Activated CD8-positive, alpha-beta T cell treated with anti-CD3 and anti-CD28 coated beads, Interleukin-2, amount 10 ng/mL, durations not matched to agents 7 days and 5 days (primary cell): ENCODE measurements around the gene HYCC1. TPM values are rescaled to one million over a fixed set of nuclear protein-coding genes. Genes with fewer than 3 reads are reported as not detected.
"Not testable (repeated sequence)": the region's sequence is repeated elsewhere in the genome, so short reads cannot be mapped to it uniquely, and the experiment has no call there.

Experiments used
- ATAC-seq: fragments of 150-1000 bp; cut with Tn5 transposase; one replicate; pipeline ENCODE4 v1.10.0; 2021; ENCODE audit warnings: moderate library complexity
- CTCF ChIA-PET: fragments of 350-600 bp; sonication (Branson Sonifier 250); formaldehyde crosslinking; loops from one replicate; lab custom pipeline; 2021; ENCODE audit warnings: antibody characterized with exemption; lab: Charles Lee
- POLR2A ChIA-PET: fragments of 350-600 bp; sonication (Branson Sonifier 250); formaldehyde crosslinking; loops from one replicate; lab custom pipeline; 2021; ENCODE audit warnings: antibody characterized with exemption; lab: Charles Lee
- DNase-seq: peaks from one replicate; pipeline ENCODE4 v3.0.0-alpha.2; 2020
- H3K27ac Mint-ChIP-seq: one replicate; pipeline ENCODE4 v1.8.0; 2021; ENCODE audit warnings: mild to moderate bottlenecking, mixed read lengths
- H3K27me3 Mint-ChIP-seq: one replicate; pipeline ENCODE4 v1.8.0; 2021; ENCODE audit warnings: low read depth, mixed read lengths
- H3K36me3 Mint-ChIP-seq: one replicate; pipeline ENCODE4 v1.8.0; 2021; ENCODE audit warnings: low read depth, mixed read lengths
- H3K4me1 Mint-ChIP-seq: one replicate; pipeline ENCODE4 v1.8.0; 2021; ENCODE audit warnings: low read depth, mixed read lengths
- H3K4me3 Mint-ChIP-seq: one replicate; pipeline ENCODE4 v1.8.0; 2021; ENCODE audit warnings: mild to moderate bottlenecking, mixed read lengths
- H3K9me3 Mint-ChIP-seq: one replicate; pipeline ENCODE4 v1.8.0; 2022; ENCODE audit warnings: mixed read lengths; ENCODE audit not compliant: insufficient read depth
- total RNA-seq, 2 experiments: library from RNA; stranded (reverse); gene quantifications; one replicate each; pipeline ENCODE4 v1.2.3, GENCODE V29; 2021

HYCC1 gene
- total RNA-seq, 2 experiments from 2014 or later = 74.2 to 79.6 TPM

GRCh38 chr7:22980422-22980821 lies 33.5 kb downstream of the HYCC1 start:
- ATAC-seq (no peak), DNase-seq (no peak)
- Mint-ChIP-seq H3K4me1 (no peaks in the 10 kb centered on the region), H3K27me3 (no peaks in the 10 kb centered on the region), H3K27ac (no peak overlapping the region), H3K36me3 (peaks cover 43% of the 10 kb centered on the region), H3K4me3 (no peak overlapping the region), H3K9me3 (no peaks in the 10 kb centered on the region)
- CTCF ChIA-PET = no interaction called here
- POLR2A ChIA-PET = interaction anchor here (0.6 kb wide), 1 partner anchor 41 kb away, joined by 3 read pairs; no protein-coding TSS in a partner anchor

GRCh38 chr7:22979861-22980260 lies 34.1 kb downstream of the HYCC1 start:
- DNase-seq (no peak), ATAC-seq (no peak)
- H3K9me3 Mint-ChIP-seq = no peaks in the 10 kb centered on the region
- no peaks in the 10 kb centered on the region for H3K4me1 Mint-ChIP-seq
- H3K36me3 Mint-ChIP-seq = peaks cover 42% of the 10 kb centered on the region
- ChIA-PET POLR2A (no interaction called here), CTCF (no interaction called here)
- H3K4me3 Mint-ChIP-seq = no peak overlapping the region
- H3K27ac Mint-ChIP-seq = no peak overlapping the region
- no peaks in the 10 kb centered on the region for H3K27me3 Mint-ChIP-seq

GRCh38 chr7:22979251-22979650 lies 34.7 kb downstream of the HYCC1 start:
- Mint-ChIP-seq H3K27me3 (no peaks in the 10 kb centered on the region), H3K27ac (no peak overlapping the region), H3K9me3 (no peaks in the 10 kb centered on the region), H3K4me1 (no peaks in the 10 kb centered on the region), H3K4me3 (no peak overlapping the region), H3K36me3 (peaks cover 43% of the 10 kb centered on the region)
- CTCF ChIA-PET = no interaction called here
- POLR2A ChIA-PET = no interaction called here
- ATAC-seq (no peak), DNase-seq (no peak)

GRCh38 chr7:22974636-22975035 lies 39.3 kb downstream of the HYCC1 start:
- H3K27me3 Mint-ChIP-seq, POLR2A ChIA-PET, DNase-seq, H3K4me1 Mint-ChIP-seq, H3K9me3 Mint-ChIP-seq, H3K27ac Mint-ChIP-seq, ATAC-seq, H3K4me3 Mint-ChIP-seq: not testable (repeated sequence)
- H3K36me3 Mint-ChIP-seq = peaks cover 47% of the 10 kb centered on the region
- CTCF ChIA-PET = interaction anchor here (0.9 kb wide), 1 partner anchor 118 kb away, joined by 3 read pairs; no protein-coding TSS in a partner anchor

- no peak overlapping the region for H3K27ac Mint-ChIP-seq
These were observed 41.7 kb downstream of the HYCC1 start for GRCh38 chr7:22972207-22972606.

GRCh38 chr7:22969010-22969431 lies 44.9 kb downstream of the HYCC1 start:
- DNase-seq (no peak), ATAC-seq (no peak)
- Mint-ChIP-seq H3K4me3 (no peak overlapping the region), H3K9me3 (no peaks in the 10 kb centered on the region), H3K36me3 (peaks cover 36% of the 10 kb centered on the region), H3K27me3 (no peaks in the 10 kb centered on the region), H3K27ac (no peak overlapping the region), H3K4me1 (no peaks in the 10 kb centered on the region)
- ChIA-PET POLR2A (interaction anchor here (1.2 kb wide), 1 partner anchor 21 kb away, joined by 3 read pairs; no protein-coding TSS in a partner anchor), CTCF (interaction anchor here (1.2 to 1.7 kb wide), 2 partner anchors 9 to 109 kb away, joined by 3 to 6 read pairs; no protein-coding TSS in a partner anchor)

More at GRCh38 chr7:22972207-22972606, 41.7 kb downstream of the HYCC1 start:
- ATAC-seq (no peak), DNase-seq (no peak)
- ChIA-PET POLR2A (no interaction called here), CTCF (interaction anchor here (4.6 kb wide), 1 partner anchor 83 kb away, joined by 24 read pairs; no protein-coding TSS in a partner anchor)
- no peaks in the 10 kb centered on the region for H3K4me1 Mint-ChIP-seq
- no peak overlapping the region for H3K4me3 Mint-ChIP-seq
- no peaks in the 10 kb centered on the region for H3K27me3 Mint-ChIP-seq
- no peaks in the 10 kb centered on the region for H3K9me3 Mint-ChIP-seq
- H3K36me3 Mint-ChIP-seq = peaks cover 49% of the 10 kb centered on the region

Other genes with a start within 250 kb of the HYCC1 start
- 100 to 1,000 TPM; 206 to 208 TPM for gene TOMM7, start 191.3 kb downstream of the HYCC1 start, total RNA-seq
- gene KLHL7, start 91.7 kb upstream of the HYCC1 start, total RNA-seq = 10 to 100 TPM; 20.3 to 23.0 TPM
- gene NUP42, start 167.9 kb upstream of the HYCC1 start, total RNA-seq = 10 to 100 TPM; 38.2 to 39.7 TPM
- under 1 TPM; 0.21 to 0.29 TPM for gene GPNMB, start 232.6 kb upstream of the HYCC1 start, total RNA-seq